GM21825 (cell line): ENCODE results near the gene MBTPS2.
"Not testable (repeated sequence)": the region's sequence is repeated elsewhere in the genome, so short reads cannot be mapped to it uniquely, and the experiment has no call there.

Experiments
- ATAC-seq: cut with Tn5 transposase; IDR thresholded peaks from one replicate; pipeline ENCODE4 v1.9.1; 2021; ENCODE audit warnings: mild to moderate bottlenecking, moderate library complexity; ENCODE audit not compliant: unreplicated experiment

Gene MBTPS2

GRCh38 chrX:21839334-21840192, at the start of gene MBTPS2:
TSS of gene MBTPS2 (plus strand) at chrX:21839617. CDS start at chrX:21839735, 118 bp downstream.
- ATAC-seq = peak; percentile 86

- ATAC-seq = no peak
Observed at GRCh38 chrX:21798677-21799219, 40.7 kb upstream of the MBTPS2 start.

GRCh38 chrX:21799767-21800166, 39.6 kb upstream of the MBTPS2 start:
- no peak for ATAC-seq

- peak; percentile 60 for ATAC-seq
Observed at GRCh38 chrX:21800344-21800770, 39.1 kb upstream of the MBTPS2 start.

DNA sequence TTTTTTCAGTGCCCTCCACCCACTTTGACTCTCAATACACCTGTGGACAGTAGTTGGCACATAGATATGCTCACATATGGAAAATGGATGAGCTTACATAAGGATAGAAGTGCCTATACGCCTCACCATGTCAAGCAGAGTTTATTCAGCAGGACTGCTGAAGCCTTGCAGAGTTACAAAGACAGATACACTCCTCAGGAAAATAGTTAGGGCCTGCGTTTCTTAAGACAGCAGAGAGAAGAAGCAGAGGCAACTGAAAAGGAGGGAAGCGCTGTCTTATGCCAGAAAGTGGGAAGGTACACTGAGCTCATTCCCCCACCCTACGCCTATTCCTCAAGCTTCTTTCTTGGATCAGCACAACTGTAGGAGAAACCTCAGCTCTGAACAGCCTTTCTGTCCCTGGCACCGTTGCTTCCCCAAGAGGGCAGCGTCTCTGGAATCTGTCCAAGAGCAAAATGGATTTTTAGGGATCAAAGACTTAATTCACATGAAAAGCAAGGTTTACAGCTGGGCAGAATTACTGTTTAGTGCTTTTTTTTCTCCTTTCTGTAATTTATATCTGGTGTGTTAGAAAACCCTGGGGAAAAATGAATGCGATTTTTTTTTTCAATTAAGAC, 37.3 kb upstream of the MBTPS2 start:
- ATAC-seq = no peak

DNA sequence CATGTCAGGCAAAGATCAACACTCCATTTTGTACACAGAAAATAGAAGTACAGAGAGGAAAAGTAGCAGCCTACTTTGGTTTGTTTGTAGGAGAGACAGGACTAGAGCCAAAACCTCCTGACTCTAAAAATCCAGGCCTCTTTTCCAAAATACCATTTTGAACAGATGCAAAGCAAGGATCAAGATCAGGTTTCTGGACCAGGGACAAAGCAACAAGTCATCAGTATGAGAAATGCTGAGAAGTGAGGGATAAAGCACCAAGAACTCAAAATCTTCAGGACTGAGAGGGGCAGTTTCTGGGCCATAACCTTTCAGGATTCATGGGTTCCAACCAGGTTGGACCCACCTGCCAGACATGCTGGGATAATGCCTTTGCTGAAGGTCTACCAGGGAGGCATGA, 36.6 kb upstream of the MBTPS2 start:
- ATAC-seq = no peak

DNA sequence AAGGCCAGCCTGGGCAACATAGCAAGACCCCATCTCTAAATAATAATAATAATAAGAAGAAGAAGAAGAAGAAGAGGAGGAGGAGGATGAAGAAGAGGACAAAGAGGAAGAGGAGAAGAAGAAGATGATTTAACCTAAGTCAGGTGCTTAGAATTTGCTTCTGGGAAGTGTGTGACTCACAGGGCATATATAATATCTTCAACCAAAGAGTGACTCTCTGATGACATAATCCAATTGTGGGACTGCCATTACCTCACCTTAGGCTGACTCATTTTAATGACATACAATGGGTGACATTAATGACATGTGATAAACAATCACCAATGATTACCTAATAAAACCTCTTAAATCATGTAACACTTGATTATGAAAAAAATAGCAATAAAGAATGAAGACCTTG, 32.7 kb upstream of the MBTPS2 start:
- ATAC-seq = no peak

DNA sequence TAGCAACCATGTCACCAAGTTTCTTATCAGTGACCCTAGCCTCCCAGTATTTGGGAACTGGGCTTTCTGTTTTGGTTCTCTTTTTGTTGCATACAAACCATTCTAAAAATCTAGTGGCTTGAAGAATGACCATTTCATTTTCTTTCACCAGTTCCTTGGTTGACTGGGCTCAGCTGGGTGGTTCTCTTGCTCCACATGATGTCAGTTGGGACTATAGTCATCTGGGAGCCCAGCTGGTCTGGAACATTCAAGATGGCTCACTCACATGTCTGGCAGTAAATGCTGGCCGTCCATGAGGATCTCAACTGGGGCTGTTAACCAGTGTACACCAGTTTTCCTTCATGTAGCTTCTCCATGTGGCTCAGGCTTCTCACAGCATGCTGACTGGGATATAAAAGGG, 27.6 kb upstream of the MBTPS2 start:
- no peak for ATAC-seq

DNA sequence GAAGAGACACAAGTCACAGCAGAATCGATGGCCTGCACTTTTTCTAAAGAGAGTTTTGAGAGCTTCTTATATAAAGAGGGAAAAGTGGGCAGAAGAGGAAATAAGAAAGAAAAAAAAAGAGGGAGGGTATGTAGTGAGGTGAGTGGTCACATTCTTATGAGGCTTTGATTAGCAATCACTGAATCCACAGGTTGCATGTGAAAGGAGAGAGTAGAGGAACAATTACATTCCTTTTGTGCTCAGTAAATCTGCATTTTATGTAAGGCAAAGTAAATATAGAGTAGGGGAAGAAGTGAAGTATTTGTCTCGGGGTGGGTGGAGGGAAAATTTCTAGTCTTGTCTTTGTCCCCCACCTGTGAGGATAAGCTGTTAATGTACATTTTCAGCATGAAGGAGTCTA, 26.8 kb upstream of the MBTPS2 start:
- no peak for ATAC-seq

- ATAC-seq = no peak
Observed at GRCh38 chrX:21813612-21814368, 25.6 kb upstream of the MBTPS2 start.

DNA sequence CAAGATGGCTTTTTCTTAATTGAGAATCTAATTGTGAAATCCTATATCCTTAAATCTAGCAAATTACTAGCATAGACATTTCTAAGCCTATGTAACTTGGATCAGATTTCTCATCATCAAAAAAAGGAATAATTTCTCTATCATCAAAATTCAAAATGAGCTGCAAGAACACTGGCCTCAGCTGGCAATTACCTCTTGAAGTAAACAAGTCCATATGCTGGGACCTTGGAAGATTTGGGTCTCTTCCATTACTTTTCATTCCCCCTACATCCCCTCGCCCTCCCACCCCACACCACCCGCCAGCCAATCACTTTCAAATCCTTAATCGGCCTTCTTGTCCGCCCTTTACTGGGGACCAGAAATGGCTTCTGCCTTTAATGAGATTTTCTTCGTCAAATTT, 23.3 kb upstream of the MBTPS2 start:
- no peak for ATAC-seq

GRCh38 chrX:21820170-21820569, 19.2 kb upstream of the MBTPS2 start:
- not testable (repeated sequence) for ATAC-seq

DNA sequence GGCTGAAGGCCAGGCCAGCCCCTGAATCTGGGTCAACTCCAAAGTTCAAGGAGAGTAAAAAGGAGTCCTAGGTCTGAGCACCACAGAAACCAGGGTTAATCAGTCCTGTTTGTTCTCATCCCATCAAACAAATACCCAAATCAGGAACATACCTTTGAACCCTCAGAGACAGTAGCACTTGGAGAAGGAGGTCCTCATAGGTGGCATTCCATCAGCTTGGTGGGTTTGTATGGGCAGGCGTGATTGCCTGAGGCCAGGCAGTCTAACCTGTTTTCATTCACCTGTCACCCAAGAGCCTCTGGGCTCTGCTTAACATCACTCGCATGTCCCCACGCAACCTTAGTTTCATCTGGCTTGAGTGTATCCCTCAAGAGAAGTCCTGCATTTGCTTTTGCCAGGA, 17.5 kb upstream of the MBTPS2 start:
- ATAC-seq = no peak

GRCh38 chrX:21831496-21831895, 7.9 kb upstream of the MBTPS2 start:
- no peak for ATAC-seq

- ATAC-seq = no peak
Observed at GRCh38 chrX:21837056-21837455, 2.4 kb upstream of the MBTPS2 start.

DNA sequence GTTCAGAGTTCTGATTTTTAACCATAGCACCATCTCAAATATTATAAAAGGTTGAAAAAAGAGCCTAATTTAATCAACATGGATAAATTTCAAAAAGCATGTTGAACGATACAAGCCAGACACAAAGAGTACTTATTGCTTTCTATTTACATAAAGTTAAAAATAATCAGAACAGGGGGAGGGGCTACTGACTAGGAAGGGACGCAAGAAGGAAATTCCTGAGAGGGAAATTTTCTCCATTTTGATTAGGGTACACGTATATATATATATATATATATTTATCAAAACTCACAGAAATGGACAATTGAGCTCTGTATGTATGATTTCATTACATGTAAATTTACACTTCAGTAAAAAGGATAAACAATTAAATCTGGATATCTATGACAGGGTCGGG, 482 bp upstream of the MBTPS2 start:
- peak; percentile 11 for ATAC-seq

- no peak for ATAC-seq
Observed at GRCh38 chrX:21840193-21840545, 752 bp downstream of the MBTPS2 start.

DNA sequence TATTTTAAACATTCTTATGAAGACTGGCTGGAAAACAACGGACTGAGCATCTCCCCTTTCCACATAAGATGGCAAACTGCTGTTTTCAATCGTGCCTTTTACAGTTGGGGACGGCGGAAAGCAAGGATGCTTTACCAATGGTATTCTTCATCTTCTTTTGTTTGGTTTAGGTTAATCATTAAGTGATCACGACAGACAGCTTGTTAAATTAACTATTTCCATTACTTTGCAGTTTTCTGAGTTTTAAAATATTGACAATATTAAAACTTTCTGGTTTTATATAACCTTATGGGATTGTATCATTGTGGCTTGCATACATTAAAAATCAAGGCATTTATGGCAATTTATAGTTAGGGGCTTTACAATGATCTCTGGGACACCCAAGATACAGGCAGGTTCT, 3.8 kb downstream of the MBTPS2 start:
- no peak for ATAC-seq

DNA sequence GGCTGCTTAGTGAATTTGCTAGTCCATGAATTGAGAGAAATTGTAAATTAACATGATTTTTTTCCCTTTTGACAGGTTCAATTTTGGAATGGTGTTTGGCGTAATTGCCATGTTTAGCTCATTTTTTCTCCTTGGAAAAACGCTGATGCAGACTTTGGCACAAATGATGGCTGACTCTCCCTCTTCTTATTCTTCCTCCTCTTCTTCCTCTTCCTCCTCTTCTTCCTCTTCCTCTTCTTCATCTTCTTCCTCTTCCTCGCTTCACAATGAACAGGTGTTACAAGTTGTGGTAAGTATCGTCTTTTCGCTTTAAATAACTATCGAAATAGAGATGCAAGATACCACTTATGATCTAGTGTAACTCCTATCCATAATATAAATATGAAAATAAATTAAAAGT, 5.7 kb downstream of the MBTPS2 start:
- no peak for ATAC-seq

GRCh38 chrX:21847342-21847741, 7.9 kb downstream of the MBTPS2 start:
- no peak for ATAC-seq

GRCh38 chrX:21853578-21853977, 14.2 kb downstream of the MBTPS2 start:
- ATAC-seq = no peak
